ENCODE measurements around the gene GPR27. TPM values are rescaled to one million over a fixed set of nuclear protein-coding genes. Genes with fewer than 3 reads are reported as not detected.

Gene GPR27
- polyA plus RNA-seq, 2 donors = 1.4 to 3.2 TPM

- no peaks in the 10 kb centered on the region for H3K36me3 ChIP-seq (ENCODE audit: control insufficient read depth in 2 of 2, insufficient read depth in 2 of 2, low read length in 1 of 2)
- H3K4me3 ChIP-seq (ENCODE audit: low read depth in 1 of 2, low read length in 2 of 2) = no peak overlapping the region
- no peaks in the 10 kb centered on the region for H3K9me3 ChIP-seq (ENCODE audit: control insufficient read depth in 2 of 2, insufficient read depth in 1 of 2, low read depth in 1 of 2, low read length in 1 of 2)
- no peaks in the 10 kb centered on the region for H3K27me3 ChIP-seq (ENCODE audit: control insufficient read depth in 1 of 2, insufficient read depth in 2 of 2, low read length in 2 of 2)
- H3K27ac ChIP-seq (ENCODE audit: low read depth in 2 of 2, low read length in 1 of 2) = no peak overlapping the region
- H3K4me1 ChIP-seq (ENCODE audit: control insufficient read depth in 2 of 2, insufficient read depth in 2 of 2, low read length in 1 of 2) = peaks cover 4% of the 10 kb centered on the region in 2 donors
- 91 to 96% methylated on average over 2 of the region's 2 CpGs for WGBS, 2 donors
Measured at GRCh38 chr3:71758091-71758490, 4.4 kb downstream of the GPR27 start.

- Histone ChIP-seq H3K27ac (ENCODE audit: low read depth in 2 of 2, low read length in 1 of 2) (no peak overlapping the region), H3K9me3 (ENCODE audit: control insufficient read depth in 2 of 2, insufficient read depth in 1 of 2, low read depth in 1 of 2, low read length in 1 of 2) (no peaks in the 10 kb centered on the region), H3K4me1 (ENCODE audit: control insufficient read depth in 2 of 2, insufficient read depth in 2 of 2, low read length in 1 of 2) (peaks cover 4% of the 10 kb centered on the region in 2 donors), H3K36me3 (ENCODE audit: control insufficient read depth in 2 of 2, insufficient read depth in 2 of 2, low read length in 1 of 2) (no peaks in the 10 kb centered on the region), H3K27me3 (ENCODE audit: control insufficient read depth in 1 of 2, insufficient read depth in 2 of 2, low read length in 2 of 2) (no peaks in the 10 kb centered on the region), H3K4me3 (ENCODE audit: low read depth in 1 of 2, low read length in 2 of 2) (no peak overlapping the region)
- 81 to 85% methylated on average over 5 of the region's 5 CpGs for WGBS, 2 donors
Measured at GRCh38 chr3:71759401-71759800, 5.7 kb downstream of the GPR27 start.

DNA sequence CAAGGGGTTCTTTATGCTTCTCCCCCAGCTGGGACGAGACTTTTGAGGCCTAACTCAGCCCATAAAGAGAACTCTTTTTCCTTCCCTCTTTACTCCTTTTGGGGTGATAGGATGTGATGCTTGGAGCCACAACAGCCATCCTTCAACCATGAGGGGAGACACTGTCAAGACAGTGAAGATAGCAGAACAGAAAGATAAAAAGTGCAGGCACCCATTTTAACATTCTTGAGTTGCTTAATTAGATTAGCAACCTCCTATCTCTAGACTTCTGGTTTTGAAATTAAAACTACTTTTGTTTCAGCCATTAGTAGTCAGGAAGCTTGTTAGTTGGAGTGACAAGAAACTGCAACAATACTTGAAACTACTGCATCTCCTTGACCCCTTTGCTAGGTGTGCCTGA is 6.5 kb downstream of the GPR27 start:
- H3K4me1 ChIP-seq (ENCODE audit: control insufficient read depth in 2 of 2, insufficient read depth in 2 of 2, low read length in 1 of 2) = no peaks in the 10 kb centered on the region
- WGBS, 2 donors = 88 to 92% methylated on average over 1 of the region's 1 CpG
- no peaks in the 10 kb centered on the region for H3K27me3 ChIP-seq (ENCODE audit: control insufficient read depth in 1 of 2, insufficient read depth in 2 of 2, low read length in 2 of 2)
- H3K4me3 ChIP-seq (ENCODE audit: low read depth in 1 of 2, low read length in 2 of 2) = no peak overlapping the region
- no peak overlapping the region for H3K27ac ChIP-seq (ENCODE audit: low read depth in 2 of 2, low read length in 1 of 2)
- H3K9me3 ChIP-seq (ENCODE audit: control insufficient read depth in 2 of 2, insufficient read depth in 1 of 2, low read depth in 1 of 2, low read length in 1 of 2) = no peaks in the 10 kb centered on the region
- H3K36me3 ChIP-seq (ENCODE audit: control insufficient read depth in 2 of 2, insufficient read depth in 2 of 2, low read length in 1 of 2) = no peaks in the 10 kb centered on the region

DNA sequence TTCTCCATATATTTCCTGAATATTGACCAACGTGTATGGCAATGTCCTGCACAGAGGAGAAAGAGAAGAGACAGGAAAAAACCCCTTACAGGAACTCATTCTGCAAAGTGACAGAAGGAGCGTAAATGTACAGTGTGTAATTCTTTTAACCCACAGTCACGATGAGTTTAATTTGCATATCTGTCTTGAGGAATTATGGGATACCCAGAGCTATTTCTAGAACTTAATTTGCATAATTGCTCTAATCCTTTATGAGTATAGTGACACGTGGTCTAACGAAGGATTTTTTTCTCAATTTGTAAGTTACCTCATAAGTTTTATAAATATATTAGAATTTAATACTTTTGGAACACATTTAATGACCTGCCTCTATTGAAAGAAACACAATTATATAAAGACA is 9.8 kb downstream of the GPR27 start:
- WGBS, 2 donors = 64 to 71% methylated on average over 5 of the region's 5 CpGs
- Histone ChIP-seq H3K27ac (ENCODE audit: low read depth in 2 of 2, low read length in 1 of 2) (no peak overlapping the region), H3K9me3 (ENCODE audit: control insufficient read depth in 2 of 2, insufficient read depth in 1 of 2, low read depth in 1 of 2, low read length in 1 of 2) (no peaks in the 10 kb centered on the region), H3K27me3 (ENCODE audit: control insufficient read depth in 1 of 2, insufficient read depth in 2 of 2, low read length in 2 of 2) (no peaks in the 10 kb centered on the region), H3K36me3 (ENCODE audit: control insufficient read depth in 2 of 2, insufficient read depth in 2 of 2, low read length in 1 of 2) (no peaks in the 10 kb centered on the region), H3K4me1 (ENCODE audit: control insufficient read depth in 2 of 2, insufficient read depth in 2 of 2, low read length in 1 of 2) (no peaks in the 10 kb centered on the region), H3K4me3 (ENCODE audit: low read depth in 1 of 2, low read length in 2 of 2) (no peak overlapping the region)

DNA sequence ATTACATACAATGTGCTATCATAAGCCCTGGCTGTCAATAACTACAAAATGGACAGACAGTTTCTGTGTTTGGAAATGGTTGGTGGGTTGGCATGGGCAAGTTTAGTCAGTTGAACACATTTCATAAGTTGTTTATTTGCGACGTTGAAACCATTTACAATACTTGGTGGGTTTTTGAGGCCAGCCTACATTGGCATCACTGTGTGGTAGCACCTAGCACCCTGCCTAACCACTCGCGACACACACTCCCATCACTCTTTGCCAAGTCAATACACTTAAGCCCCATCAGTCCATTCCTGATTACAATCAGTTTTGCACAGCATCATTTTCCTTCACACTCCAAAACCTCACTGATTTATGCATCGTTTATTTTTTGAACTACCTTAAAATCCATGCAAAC is 17.5 kb downstream of the GPR27 start:
- H3K9me3 ChIP-seq (ENCODE audit: control insufficient read depth in 2 of 2, insufficient read depth in 1 of 2, low read depth in 1 of 2, low read length in 1 of 2) = no peaks in the 10 kb centered on the region
- H3K27ac ChIP-seq (ENCODE audit: low read depth in 2 of 2, low read length in 1 of 2) = no peak overlapping the region
- H3K27me3 ChIP-seq (ENCODE audit: control insufficient read depth in 1 of 2, insufficient read depth in 2 of 2, low read length in 2 of 2) = no peaks in the 10 kb centered on the region
- no peaks in the 10 kb centered on the region for H3K36me3 ChIP-seq (ENCODE audit: control insufficient read depth in 2 of 2, insufficient read depth in 2 of 2, low read length in 1 of 2)
- H3K4me1 ChIP-seq (ENCODE audit: control insufficient read depth in 2 of 2, insufficient read depth in 2 of 2, low read length in 1 of 2) = no peaks in the 10 kb centered on the region
- no peak overlapping the region for H3K4me3 ChIP-seq (ENCODE audit: low read depth in 1 of 2, low read length in 2 of 2)
- WGBS, 2 donors = 70 to 74% methylated on average over 5 of the region's 5 CpGs

GRCh38 chr3:71771884-71772283 is 18.2 kb downstream of the GPR27 start:
- no peak overlapping the region for H3K4me3 ChIP-seq (ENCODE audit: low read depth in 1 of 2, low read length in 2 of 2)
- H3K27me3 ChIP-seq (ENCODE audit: control insufficient read depth in 1 of 2, insufficient read depth in 2 of 2, low read length in 2 of 2) = no peaks in the 10 kb centered on the region
- H3K4me1 ChIP-seq (ENCODE audit: control insufficient read depth in 2 of 2, insufficient read depth in 2 of 2, low read length in 1 of 2) = no peaks in the 10 kb centered on the region
- no peaks in the 10 kb centered on the region for H3K9me3 ChIP-seq (ENCODE audit: control insufficient read depth in 2 of 2, insufficient read depth in 1 of 2, low read depth in 1 of 2, low read length in 1 of 2)
- H3K27ac ChIP-seq (ENCODE audit: low read depth in 2 of 2, low read length in 1 of 2) = no peak overlapping the region
- no peaks in the 10 kb centered on the region for H3K36me3 ChIP-seq (ENCODE audit: control insufficient read depth in 2 of 2, insufficient read depth in 2 of 2, low read length in 1 of 2)
- 47 to 78% methylated on average over 1 of the region's 1 CpG for WGBS, 2 donors

DNA sequence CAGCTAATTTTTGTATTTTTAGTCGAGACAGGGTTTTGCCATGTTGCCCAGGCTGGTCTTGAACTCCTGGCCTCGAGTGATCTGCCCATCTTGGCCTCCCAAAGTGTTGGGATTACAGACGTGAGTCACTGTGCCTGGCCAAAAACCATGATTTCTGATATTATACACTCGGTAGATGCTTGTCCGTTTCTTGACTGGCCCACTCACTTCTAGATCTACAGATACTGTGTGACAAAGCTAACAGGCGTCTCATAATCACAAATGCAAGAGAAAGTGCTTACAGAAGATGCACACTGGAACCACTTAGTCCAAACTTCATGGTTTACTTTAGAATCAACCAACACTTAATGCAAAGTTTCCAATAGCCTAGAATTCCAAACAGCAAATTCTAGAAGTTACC is 22.9 kb downstream of the GPR27 start:
- no peaks in the 10 kb centered on the region for H3K4me1 ChIP-seq (ENCODE audit: control insufficient read depth in 2 of 2, insufficient read depth in 2 of 2, low read length in 1 of 2)
- H3K4me3 ChIP-seq (ENCODE audit: low read depth in 1 of 2, low read length in 2 of 2) = no peak overlapping the region
- H3K9me3 ChIP-seq (ENCODE audit: control insufficient read depth in 2 of 2, insufficient read depth in 1 of 2, low read depth in 1 of 2, low read length in 1 of 2) = no peaks in the 10 kb centered on the region
- 57 to 68% methylated on average over 6 of the region's 6 CpGs for WGBS, 2 donors
- peaks cover 0 to 4% of the 10 kb centered on the region in 2 donors for H3K27me3 ChIP-seq (ENCODE audit: control insufficient read depth in 1 of 2, insufficient read depth in 2 of 2, low read length in 2 of 2)
- no peaks in the 10 kb centered on the region for H3K36me3 ChIP-seq (ENCODE audit: control insufficient read depth in 2 of 2, insufficient read depth in 2 of 2, low read length in 1 of 2)
- no peak overlapping the region for H3K27ac ChIP-seq (ENCODE audit: low read depth in 2 of 2, low read length in 1 of 2)

DNA sequence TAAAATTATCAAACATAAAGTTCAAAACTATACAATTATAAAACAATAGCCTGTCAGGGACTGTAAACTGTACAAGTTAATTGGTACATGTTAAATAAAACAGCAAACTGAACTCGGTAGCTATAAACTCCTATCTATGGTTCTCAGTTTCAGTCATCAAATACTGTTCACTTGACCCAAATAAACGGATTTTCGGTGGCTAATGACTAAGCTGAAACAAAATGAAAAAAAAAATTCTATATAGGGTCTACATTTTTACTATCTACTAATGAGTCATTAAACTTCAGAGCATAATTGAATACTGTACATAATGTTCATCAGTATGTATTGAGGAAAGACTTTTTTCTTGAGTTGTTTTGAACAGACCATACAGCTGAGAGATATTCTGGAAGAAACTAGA is 24.7 kb downstream of the GPR27 start:
- Histone ChIP-seq H3K27me3 (ENCODE audit: control insufficient read depth in 1 of 2, insufficient read depth in 2 of 2, low read length in 2 of 2) (peaks cover 0 to 4% of the 10 kb centered on the region in 2 donors), H3K36me3 (ENCODE audit: control insufficient read depth in 2 of 2, insufficient read depth in 2 of 2, low read length in 1 of 2) (no peaks in the 10 kb centered on the region), H3K9me3 (ENCODE audit: control insufficient read depth in 2 of 2, insufficient read depth in 1 of 2, low read depth in 1 of 2, low read length in 1 of 2) (no peaks in the 10 kb centered on the region), H3K27ac (ENCODE audit: low read depth in 2 of 2, low read length in 1 of 2) (no peak overlapping the region), H3K4me1 (ENCODE audit: control insufficient read depth in 2 of 2, insufficient read depth in 2 of 2, low read length in 1 of 2) (no peaks in the 10 kb centered on the region), H3K4me3 (ENCODE audit: low read depth in 1 of 2, low read length in 2 of 2) (no peak overlapping the region)
- WGBS, 2 donors = 76 to 88% methylated on average over 3 of the region's 3 CpGs

GRCh38 chr3:71779674-71780377 is 26.2 kb downstream of the GPR27 start:
- Histone ChIP-seq H3K9me3 (ENCODE audit: control insufficient read depth in 2 of 2, insufficient read depth in 1 of 2, low read depth in 1 of 2, low read length in 1 of 2) (no peaks in the 10 kb centered on the region), H3K27ac (ENCODE audit: low read depth in 2 of 2, low read length in 1 of 2) (no peak overlapping the region), H3K36me3 (ENCODE audit: control insufficient read depth in 2 of 2, insufficient read depth in 2 of 2, low read length in 1 of 2) (no peaks in the 10 kb centered on the region), H3K4me1 (ENCODE audit: control insufficient read depth in 2 of 2, insufficient read depth in 2 of 2, low read length in 1 of 2) (peaks cover 2 to 4% of the 10 kb centered on the region in 2 donors), H3K4me3 (ENCODE audit: low read depth in 1 of 2, low read length in 2 of 2) (no peak overlapping the region), H3K27me3 (ENCODE audit: control insufficient read depth in 1 of 2, insufficient read depth in 2 of 2, low read length in 2 of 2) (peaks cover 0 to 11% of the 10 kb centered on the region in 2 donors)
- 70% methylated on average over 6 of the region's 6 CpGs for WGBS, 2 donors

- Histone ChIP-seq H3K4me1 (ENCODE audit: control insufficient read depth in 2 of 2, insufficient read depth in 2 of 2, low read length in 1 of 2) (peaks cover 3 to 9% of the 10 kb centered on the region in 2 donors), H3K36me3 (ENCODE audit: control insufficient read depth in 2 of 2, insufficient read depth in 2 of 2, low read length in 1 of 2) (no peaks in the 10 kb centered on the region), H3K9me3 (ENCODE audit: control insufficient read depth in 2 of 2, insufficient read depth in 1 of 2, low read depth in 1 of 2, low read length in 1 of 2) (no peaks in the 10 kb centered on the region), H3K27ac (ENCODE audit: low read depth in 2 of 2, low read length in 1 of 2) (no peak overlapping the region), H3K4me3 (ENCODE audit: low read depth in 1 of 2, low read length in 2 of 2) (no peak overlapping the region), H3K27me3 (ENCODE audit: control insufficient read depth in 1 of 2, insufficient read depth in 2 of 2, low read length in 2 of 2) (peaks cover 0 to 13% of the 10 kb centered on the region in 2 donors)
- WGBS, 2 donors = 83 to 93% methylated on average over 4 of the region's 4 CpGs
Measured at GRCh38 chr3:71780430-71780829, 26.8 kb downstream of the GPR27 start.

All from esophagus (tissue), 2 donors.